H1 (cell line): ENCODE results near the gene PTPN1. TPM values are rescaled to one million over a fixed set of nuclear protein-coding genes. Genes with fewer than 3 reads are reported as not detected.

Experiments
- CTCF ChIA-PET: fragments of 300-600 bp; sonication (Branson Sonifier 250); formaldehyde crosslinking; loops from one replicate; lab custom pipeline; 2021; ENCODE audit not compliant: partially characterized antibody; lab: Charles Lee
- POLR2A ChIA-PET: fragments of 300-600 bp; sonication (Branson Sonifier 250); formaldehyde crosslinking; loops from one replicate; lab custom pipeline; 2021; ENCODE audit warnings: inconsistent platforms; ENCODE audit not compliant: partially characterized antibody; lab: Charles Lee
- DNase-seq, 2 experiments: peaks; one replicate each; pipeline versions ENCODE4 v3.0.0 to v3.0.0-alpha.2; 2010 to 2022; ENCODE audit warnings: low spot score in 2 of 2, low read depth in 1 of 2, mixed read lengths in 1 of 2
- FAIRE-seq: peaks from 2 replicates; lab custom pipeline; 2011; peaks lifted over from hg19 to GRCh38; lab: Jason Lieb, UNC
- H2AFZ ChIP-seq: 2 replicates; pipeline ENCODE4 v1.8.1; 2012; ENCODE audit warnings: low read length, inconsistent platforms
- H2AK5ac ChIP-seq: 2 replicates; pipeline ENCODE4 v1.6.1; 2013; ENCODE audit warnings: low read depth, low read length
- H2BK120ac ChIP-seq: replicated peaks from 2 replicates; pipeline ENCODE3; 2013; ENCODE audit warnings: low read depth, low read length, inconsistent platforms
- H2BK12ac ChIP-seq: 2 replicates; pipeline ENCODE4 v1.6.1; 2013; ENCODE audit warnings: low read depth, low read length
- H2BK15ac ChIP-seq: 2 replicates; pipeline ENCODE4 v1.6.1; 2013; ENCODE audit warnings: low read length
- H2BK20ac ChIP-seq: 2 replicates; pipeline ENCODE4 v1.6.1; 2013; ENCODE audit warnings: low read length
- H2BK5ac ChIP-seq: 2 replicates; pipeline ENCODE4 v1.6.1; 2013; ENCODE audit warnings: low read depth, low read length
- H3K14ac ChIP-seq: 2 replicates; pipeline ENCODE4 v1.6.1; 2013; ENCODE audit warnings: inconsistent platforms; ENCODE audit not compliant: insufficient read length
- H3K18ac ChIP-seq: 2 replicates; pipeline ENCODE4 v1.6.1; 2013; ENCODE audit warnings: low read length; ENCODE audit errors: extremely low read depth
- H3K23ac ChIP-seq: 2 replicates; pipeline ENCODE4 v1.6.1; 2013; ENCODE audit warnings: inconsistent platforms; ENCODE audit not compliant: insufficient read length
- H3K23me2 ChIP-seq: 2 replicates; pipeline ENCODE4 v1.6.1; 2013; ENCODE audit warnings: low read depth, low read length
- H3K27ac ChIP-seq: 2 replicates; pipeline ENCODE4 v1.6.1; 2011; ENCODE audit warnings: low read depth, low read length, inconsistent platforms
- H3K27me3 ChIP-seq, 4 experiments: replicated peaks in 1 of 4; 1 replicate in 1 of 4; 2 replicates in 3 of 4; pipeline versions ENCODE4 v1.6.1 to v1.8.1; 2011 to 2013; ENCODE audit warnings: low read length in 3 of 4, mild to moderate bottlenecking in 3 of 4, inconsistent platforms in 2 of 4, mixed read lengths in 2 of 4, moderate library complexity in 1 of 4; ENCODE audit not compliant: control insufficient read depth in 3 of 4, insufficient read depth in 3 of 4; ENCODE audit errors: extremely low read depth in 1 of 4
- H3K36me3 ChIP-seq, 4 experiments: 2 replicates each; pipeline versions ENCODE4 v1.6.1 to v1.8.1; 2011 to 2013; ENCODE audit warnings: mild to moderate bottlenecking in 4 of 4, low read length in 3 of 4, moderate library complexity in 2 of 4, control low read depth in 1 of 4, inconsistent platforms in 1 of 4; ENCODE audit not compliant: insufficient read depth in 4 of 4, control insufficient read depth in 2 of 4
- H3K4ac ChIP-seq: replicated peaks from 2 replicates; pipeline ENCODE3; 2013; ENCODE audit warnings: low read length, low read depth, mixed read lengths, inconsistent platforms; ENCODE audit not compliant: insufficient read length
- H3K4me1 ChIP-seq, 4 experiments: replicated peaks in 1 of 4; 1 replicate in 1 of 4; 2 replicates in 3 of 4; pipeline versions ENCODE4 v1.6.1 to v1.8.1; 2011 to 2013; ENCODE audit warnings: low read length in 3 of 4, inconsistent platforms in 2 of 4, mixed read lengths in 1 of 4; ENCODE audit not compliant: insufficient read depth in 4 of 4, control insufficient read depth in 3 of 4
- H3K4me2 ChIP-seq, 2 experiments: 2 replicates each; pipeline versions ENCODE4 v1.6.1 to v1.8.1; 2011 to 2013; ENCODE audit warnings: low read depth in 2 of 2, low read length in 2 of 2, control low read depth in 1 of 2, inconsistent platforms in 1 of 2, mild to moderate bottlenecking in 1 of 2; ENCODE audit not compliant: insufficient read depth in 1 of 2
- H3K4me3 ChIP-seq, 4 experiments: fragments of 200-600, 300-600 bp in 1 of 4; sonication (generic), shearing (Covaris generic), sonication (Bioruptor Twin) in 1 of 4; 2 replicates each; pipeline versions ENCODE4 v1.5.1 to v1.8.1; 2011 to 2016; ENCODE audit warnings: low read length in 4 of 4, low read depth in 3 of 4, control low read depth in 2 of 4, inconsistent platforms in 2 of 4, mild to moderate bottlenecking in 2 of 4, mixed read lengths in 1 of 4, moderate library complexity in 1 of 4; ENCODE audit not compliant: insufficient read depth in 2 of 4; ENCODE audit errors: extremely low read depth in 1 of 4
- H3K56ac ChIP-seq: replicated peaks from 2 replicates; pipeline ENCODE3; 2013; ENCODE audit warnings: low read depth, mild to moderate bottlenecking, mixed read lengths, low read length, inconsistent platforms; ENCODE audit not compliant: insufficient read length
- H3K79me1 ChIP-seq: 2 replicates; pipeline ENCODE4 v1.6.1; 2013; ENCODE audit warnings: low read depth, low read length, control low read depth
- H3K79me2 ChIP-seq, 2 experiments: 2 replicates each; pipeline versions ENCODE4 v1.6.1 to v1.8.1; 2012 to 2013; ENCODE audit warnings: low read length in 2 of 2, mild to moderate bottlenecking in 2 of 2, inconsistent platforms in 1 of 2; ENCODE audit not compliant: insufficient read depth in 2 of 2, control insufficient read depth in 1 of 2
- H3K9ac ChIP-seq, 4 experiments: replicated peaks in 1 of 4; 1 replicate in 1 of 4; 2 replicates in 3 of 4; pipeline versions ENCODE4 v1.6.1 to v1.8.1; 2011 to 2013; ENCODE audit warnings: low read depth in 3 of 4, low read length in 3 of 4, control low read depth in 2 of 4, mild to moderate bottlenecking in 2 of 4, moderate library complexity in 2 of 4, inconsistent platforms in 1 of 4; ENCODE audit errors: extremely low read depth in 1 of 4
- H3K9me3 ChIP-seq, 2 experiments: 2 replicates each; pipeline versions ENCODE4 v1.6.1 to v1.8.1; 2012 to 2013; ENCODE audit warnings: mild to moderate bottlenecking in 2 of 2, moderate library complexity in 2 of 2, control low read depth in 1 of 2, inconsistent platforms in 1 of 2, low read depth in 1 of 2, low read length in 1 of 2, mixed read lengths in 1 of 2; ENCODE audit not compliant: insufficient read depth in 2 of 2
- H4K20me1 ChIP-seq, 2 experiments: replicated peaks in 1 of 2; 2 replicates each; pipeline versions ENCODE3 to v1.8.1; 2011 to 2013; ENCODE audit warnings: inconsistent platforms in 2 of 2, low read length in 2 of 2, mild to moderate bottlenecking in 1 of 2; ENCODE audit not compliant: insufficient read depth in 2 of 2, control insufficient read depth in 1 of 2
- H4K5ac ChIP-seq: 2 replicates; pipeline ENCODE4 v1.6.1; 2013; ENCODE audit warnings: low read length, low read depth, mixed read lengths, inconsistent platforms; ENCODE audit not compliant: insufficient read length
- H4K8ac ChIP-seq: 2 replicates; pipeline ENCODE4 v1.8.0; 2013; ENCODE audit warnings: mild to moderate bottlenecking, moderate library complexity, low read length, inconsistent platforms; ENCODE audit not compliant: insufficient read depth; ENCODE audit errors: extremely low read depth
- H4K91ac ChIP-seq: replicated peaks from 2 replicates; pipeline ENCODE3; 2013; ENCODE audit warnings: low read length, mixed read lengths, inconsistent platforms; ENCODE audit not compliant: insufficient read length
- EGR1 ChIP-seq: IDR thresholded peaks from 2 replicates; pipeline ENCODE4 v1.6.1; 2011; ENCODE audit warnings: low read depth, low read length, borderline replicate concordance
- KDM5A ChIP-seq: fragments of 200-600 bp; IDR thresholded peaks from 2 replicates; pipeline ENCODE4 v1.7.1; 2012; ENCODE audit warnings: mild to moderate bottlenecking, low read length, inconsistent platforms, mixed read lengths
- POU5F1 ChIP-seq: IDR thresholded peaks from 2 replicates; pipeline ENCODE4 v1.6.1; 2011; ENCODE audit warnings: low read depth, mild to moderate bottlenecking, low read length, moderate library complexity
- SIRT6 ChIP-seq: IDR thresholded peaks from one replicate; pipeline ENCODE4 v1.7.1; 2012; ENCODE audit warnings: low read length, inconsistent platforms
- TCF12 ChIP-seq: IDR thresholded peaks from 2 replicates; pipeline ENCODE4 v1.6.1; 2011; ENCODE audit warnings: low read depth, mild to moderate bottlenecking, low read length
- WGBS, 2 experiments: shearing (Covaris generic) in 1 of 2; methylation state at CpG; one replicate each; pipeline versions ENCODE4 v1.1.6 to v1.1.7; 2013 to 2015; ENCODE audit warnings: low lambda C conversion rate in 2 of 2, mixed read lengths in 2 of 2, inconsistent platforms in 1 of 2, low coverage in 1 of 2, missing lambda C conversion rate in 1 of 2; ENCODE audit not compliant: insufficient replicate concordance in 2 of 2, insufficient coverage in 1 of 2, insufficient read length in 1 of 2; ENCODE audit errors: extremely low coverage in 1 of 2, missing lambda C conversion rate in 1 of 2; 5-methylcytosine and 5-hydroxymethylcytosine counted together
- polyA plus RNA-seq, 7 experiments: library from polyadenylated mRNA; depleted of rRNA in 3 of 7; stranded (reverse) in 5 of 7; unstranded in 2 of 7; fragments of >200 nt in 5 of 7; fragments of 200-250 nt in 2 of 7; gene quantifications; 1 replicate in 5 of 7; 2 replicates in 1 of 7; 4 replicates in 1 of 7; pipeline versions ENCODE4 v1.2.1 to v1.2.3, GENCODE V29; 2011 to 2013; ENCODE audit warnings: missing spikeins in 2 of 7, mixed read lengths in 2 of 7
- total RNA-seq: library from RNA; stranded (reverse); fragmentation: NEBNext Ultra II Directional; extraction: Animal tissue kit (Norgen Biotek cat#: 25700); gene quantifications from 2 replicates; pipeline ENCODE4 v1.2.1, GENCODE V29; 2021
- TF ChIP-seq, protein P1 (sequence below): IDR thresholded peaks from 2 replicates; pipeline ENCODE4 v1.6.1; 2011; ENCODE audit warnings: low read depth, mild to moderate bottlenecking, low read length; ENCODE audit not compliant: insufficient read depth
- TF ChIP-seq, protein P2 (sequence below): IDR thresholded peaks from 2 replicates; pipeline ENCODE4 v1.6.1; 2012; ENCODE audit warnings: inconsistent platforms
- TF ChIP-seq, protein P3 (sequence below): IDR thresholded peaks from 2 replicates; pipeline ENCODE4 v1.6.1; 2012; ENCODE audit warnings: inconsistent platforms

Gene PTPN1
- total and polyA plus RNA-seq, 2 of the 8 experiments (the other 6 are each of a cell fraction or from before 2014, with no cell fraction given): 18.6 to 32.1 TPM

DNA sequence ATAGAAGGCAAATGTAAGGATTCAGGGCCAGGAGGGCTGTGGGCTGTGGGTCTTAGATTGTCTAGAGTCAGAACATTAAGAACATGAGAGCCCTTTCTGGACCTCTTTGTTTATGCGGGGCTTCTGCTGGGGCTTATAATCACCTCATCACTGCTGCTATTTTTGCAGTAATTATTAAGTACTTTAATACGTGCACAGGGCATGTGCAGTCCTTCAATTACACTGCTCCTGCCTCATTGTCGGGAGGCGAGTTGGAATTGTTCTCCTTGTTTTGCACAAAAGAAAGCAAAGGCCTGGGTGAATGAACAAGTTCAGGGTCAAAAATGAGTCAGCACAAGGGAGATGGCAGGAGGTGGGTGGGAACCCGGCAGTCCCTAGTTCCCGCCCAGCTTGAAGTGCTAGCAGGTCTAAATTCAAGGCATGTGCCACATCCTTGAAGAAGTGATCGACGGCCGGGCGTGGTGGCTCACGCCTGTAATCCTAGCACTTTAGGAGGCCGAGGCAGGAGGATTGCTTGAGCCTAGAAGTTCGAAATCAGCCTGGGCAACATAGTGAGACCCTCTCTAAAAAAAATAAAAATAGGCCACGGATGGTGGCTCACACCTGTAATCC lies 34.4 kb upstream of the PTPN1 start:
- no peak overlapping the region for H2BK15ac ChIP-seq
- FAIRE-seq (no peak), DNase-seq (no peak)
- no peak overlapping the region for H2BK20ac ChIP-seq
- no peak overlapping the region for H4K91ac ChIP-seq
- H3K79me2 ChIP-seq: no peaks in the 10 kb centered on the region
- no peak overlapping the region for H2BK5ac ChIP-seq
- H3K56ac ChIP-seq: no peak overlapping the region
- H3K14ac ChIP-seq: no peak overlapping the region
- H3K36me3 ChIP-seq: no peaks in the 10 kb centered on the region
- H2BK12ac ChIP-seq: no peak overlapping the region
- 0 out of 2 replicates have a peak overlapping the region, but pooled peaks have one; percentile 6 for H2AFZ ChIP-seq
- no peak overlapping the region for H3K4me2 ChIP-seq
- no peak overlapping the region for H3K23ac ChIP-seq
- no peak overlapping the region for H3K18ac ChIP-seq
- H4K5ac ChIP-seq: no peak overlapping the region
- H3K4me3 ChIP-seq: no peak overlapping the region
- no peak overlapping the region for H3K27ac ChIP-seq
- H3K9me3 ChIP-seq: no peaks in the 10 kb centered on the region
- H3K4me1 ChIP-seq: no peaks in the 10 kb centered on the region
- H2BK120ac ChIP-seq: no peak overlapping the region
- H3K79me1 ChIP-seq: no peaks in the 10 kb centered on the region
- H4K8ac ChIP-seq: no peak overlapping the region
- H3K4ac ChIP-seq: no peak overlapping the region
- H2AK5ac ChIP-seq: no peak overlapping the region
- no peaks in the 10 kb centered on the region for H4K20me1 ChIP-seq
- 88% methylated on average over 14 of the region's 14 CpGs; no CpG with 5 or more reads in 1 of the 2 experiments for WGBS, 2 experiments
- no peaks in the 10 kb centered on the region for H3K23me2 ChIP-seq
- POLR2A ChIA-PET: no interaction called here
- TF ChIP-seq, protein P1, sequence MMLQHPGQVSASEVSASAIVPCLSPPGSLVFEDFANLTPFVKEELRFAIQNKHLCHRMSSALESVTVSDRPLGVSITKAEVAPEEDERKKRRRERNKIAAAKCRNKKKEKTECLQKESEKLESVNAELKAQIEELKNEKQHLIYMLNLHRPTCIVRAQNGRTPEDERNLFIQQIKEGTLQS: no peak
- TF ChIP-seq TCF12 (no peak), KDM5A (no peak), SIRT6 (no peak), EGR1 (no peak), POU5F1 (no peak)
- TF ChIP-seq, protein P2, sequence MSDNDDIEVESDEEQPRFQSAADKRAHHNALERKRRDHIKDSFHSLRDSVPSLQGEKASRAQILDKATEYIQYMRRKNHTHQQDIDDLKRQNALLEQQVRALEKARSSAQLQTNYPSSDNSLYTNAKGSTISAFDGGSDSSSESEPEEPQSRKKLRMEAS: 0 out of 2 replicates have a peak, but pooled peaks have one; percentile 31
- TF ChIP-seq, protein P3, sequence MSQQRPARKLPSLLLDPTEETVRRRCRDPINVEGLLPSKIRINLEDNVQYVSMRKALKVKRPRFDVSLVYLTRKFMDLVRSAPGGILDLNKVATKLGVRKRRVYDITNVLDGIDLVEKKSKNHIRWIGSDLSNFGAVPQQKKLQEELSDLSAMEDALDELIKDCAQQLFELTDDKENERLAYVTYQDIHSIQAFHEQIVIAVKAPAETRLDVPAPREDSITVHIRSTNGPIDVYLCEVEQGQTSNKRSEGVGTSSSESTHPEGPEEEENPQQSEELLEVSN: peak; percentile 73
- H3K27me3 ChIP-seq: no peaks in the 10 kb centered on the region
- CTCF ChIA-PET: interaction anchor here (0.6 to 2.0 kb wide), 8 partner anchors 13 to 290 kb away, joined by 3 to 7 read pairs (median 3); no protein-coding TSS in a partner anchor
- no peak overlapping the region for H3K9ac ChIP-seq
